Hippocampal formation (tissue), 2 donors: ENCODE data around the gene NFATC1.

ENCODE experiments used
- DNase-seq, 2 donors: peaks; one replicate each; lab custom pipeline; 2025; lab: John Stamatoyannopoulos, UW

NFATC1 gene

GRCh38 chr18:79537758-79538157 lies 142.0 kb downstream of the NFATC1 start:
- DNase-seq = no peak

- no peak for DNase-seq
Observed at GRCh38 chr18:79538635-79539034, 142.9 kb downstream of the NFATC1 start.

- DNase-seq = peak in 1 of 2 donors; percentile 52
Observed at GRCh38 chr18:79540161-79540903, 144.6 kb downstream of the NFATC1 start.

GRCh38 chr18:79540904-79541282 lies 145.2 kb downstream of the NFATC1 start:
- no peak for DNase-seq

- DNase-seq = no peak
Observed at GRCh38 chr18:79542213-79542612, 146.5 kb downstream of the NFATC1 start.

GRCh38 chr18:79542876-79543750 lies 147.4 kb downstream of the NFATC1 start:
- DNase-seq = peak; percentile 30 to 58

GRCh38 chr18:79543861-79544385 lies 148.2 kb downstream of the NFATC1 start:
- no peak for DNase-seq

- DNase-seq = no peak
Observed at GRCh38 chr18:79544386-79544963, 148.7 kb downstream of the NFATC1 start.

GRCh38 chr18:79545255-79545654 lies 149.5 kb downstream of the NFATC1 start:
- DNase-seq = no peak

GRCh38 chr18:79545736-79546171 lies 150.0 kb downstream of the NFATC1 start:
- DNase-seq = no peak

GRCh38 chr18:79546781-79547272 lies 151.1 kb downstream of the NFATC1 start:
- peak in 1 of 2 donors; percentile 28 for DNase-seq

- DNase-seq = no peak
Observed at GRCh38 chr18:79547413-79548076, 151.8 kb downstream of the NFATC1 start.

GRCh38 chr18:79548077-79548450 lies 152.3 kb downstream of the NFATC1 start:
- no peak for DNase-seq

- no peak for DNase-seq
Observed at GRCh38 chr18:79548621-79548985, 152.9 kb downstream of the NFATC1 start.

GRCh38 chr18:79548986-79549637 lies 153.4 kb downstream of the NFATC1 start:
- DNase-seq = no peak

GRCh38 chr18:79549638-79550000 lies 153.9 kb downstream of the NFATC1 start:
- no peak for DNase-seq

GRCh38 chr18:79552140-79552631 lies 156.5 kb downstream of the NFATC1 start:
- no peak for DNase-seq

- no peak for DNase-seq
Observed at GRCh38 chr18:79552696-79553095, 157.0 kb downstream of the NFATC1 start.

GRCh38 chr18:79553154-79553553 lies 157.4 kb downstream of the NFATC1 start:
- no peak for DNase-seq

GRCh38 chr18:79553696-79554095 lies 158.0 kb downstream of the NFATC1 start:
- no peak for DNase-seq

- DNase-seq = no peak
Observed at GRCh38 chr18:79554321-79554720, 158.6 kb downstream of the NFATC1 start.
